Femur (tissue), 1 donor: ENCODE results near the gene MDC1.

ENCODE experiments used
- DNase-seq: peaks from one replicate; pipeline ENCODE4 v3.0.0-alpha.2; 2017

Gene MDC1

DNA sequence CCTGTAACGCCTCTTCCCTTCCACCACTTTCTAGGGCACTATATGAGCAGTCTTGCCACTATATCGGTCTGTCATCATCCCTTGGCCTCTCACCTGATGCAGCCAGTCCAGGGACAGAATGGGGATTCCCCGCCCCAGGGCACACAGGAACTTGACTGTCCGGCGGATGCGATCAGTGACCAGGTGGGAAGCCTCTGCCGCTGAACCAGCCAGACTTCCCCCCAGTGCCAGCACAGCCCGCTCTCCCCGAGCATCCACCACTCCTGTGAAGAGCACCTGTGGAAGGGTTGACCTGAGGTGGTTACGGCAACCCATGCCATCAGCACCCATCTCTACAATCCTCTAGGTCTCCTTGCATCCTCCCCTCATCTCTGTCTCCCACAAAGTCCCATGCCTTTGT lies 14.1 kb downstream of the MDC1 start:
- DNase-seq = no peak

DNA sequence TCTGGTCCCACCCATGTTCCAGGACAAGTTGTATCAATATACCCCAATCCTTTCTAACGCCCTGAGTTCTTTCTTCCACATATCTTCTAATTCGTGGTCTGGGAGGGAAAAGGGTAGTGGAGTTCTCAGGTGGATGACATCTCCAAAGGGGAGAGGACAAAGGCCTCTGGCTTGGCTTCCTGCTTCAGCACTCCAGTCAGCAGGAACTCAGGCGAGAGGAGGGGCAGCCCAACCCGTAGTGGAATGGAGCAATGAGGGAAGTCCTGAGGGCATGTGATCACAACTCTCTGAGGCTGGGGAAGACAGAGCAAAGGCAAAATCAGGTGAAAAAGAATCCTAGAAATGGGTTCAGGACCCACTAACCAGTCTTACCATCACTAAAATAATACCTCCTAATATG lies 16.7 kb downstream of the MDC1 start:
- DNase-seq = no peak

DNA sequence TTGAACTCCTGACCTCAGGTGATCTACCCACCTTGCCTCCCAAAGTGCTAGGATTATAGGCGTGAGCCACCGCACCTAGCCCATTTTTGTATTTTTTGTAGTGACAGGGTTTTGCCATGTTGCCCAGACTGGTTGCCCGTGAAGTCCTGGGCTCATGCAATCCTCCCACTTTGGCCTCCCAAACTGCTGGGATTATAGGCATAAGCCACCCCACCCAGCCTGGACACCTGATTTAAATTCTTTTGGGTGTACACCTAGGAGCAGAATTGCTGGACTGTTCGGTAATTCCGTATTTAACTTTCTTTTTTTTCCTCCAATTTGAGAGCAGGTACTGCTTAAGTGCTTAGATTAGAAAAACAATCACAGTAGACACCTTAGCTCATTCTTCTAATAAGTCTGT lies 20.6 kb downstream of the MDC1 start:
- DNase-seq = no peak

DNA sequence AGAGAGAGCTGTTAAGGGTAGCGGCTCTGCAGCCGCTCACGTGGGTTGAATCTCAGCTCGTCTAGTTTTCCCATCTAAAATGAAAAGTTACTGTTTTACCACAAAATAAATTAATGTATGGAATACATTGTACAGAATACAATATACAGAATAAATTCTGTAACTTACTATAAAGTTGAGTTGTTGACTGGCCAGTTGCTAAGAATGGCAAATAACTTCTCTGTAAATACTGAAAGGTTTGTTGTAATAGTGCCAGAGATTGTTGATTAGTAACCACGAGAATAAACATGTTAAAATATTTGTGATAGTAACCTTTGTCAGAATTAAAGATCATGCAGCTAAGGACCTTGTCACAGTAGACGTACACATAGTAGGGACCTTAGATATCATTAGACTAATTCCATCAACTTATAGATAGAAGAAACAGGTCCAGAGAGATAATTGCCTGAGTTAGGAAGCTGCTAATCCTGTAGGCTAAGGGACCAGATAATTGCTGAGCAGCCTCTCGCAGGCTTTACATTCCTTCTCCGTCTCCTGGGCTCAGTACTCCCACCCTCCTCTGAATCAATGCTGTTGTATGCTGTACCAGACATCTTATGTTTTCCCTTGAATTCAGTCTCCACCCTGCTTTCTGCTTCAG lies 25.8 kb downstream of the MDC1 start:
- no peak for DNase-seq

GRCh38 chr6:30690403-30691207 lies 26.5 kb downstream of the MDC1 start, which contains the start of gene NRM:
TSS of gene NRM (minus strand) at chr6:30690984. CDS start at chr6:30690974, 10 bp downstream.
- peak; percentile 92 for DNase-seq

DNA sequence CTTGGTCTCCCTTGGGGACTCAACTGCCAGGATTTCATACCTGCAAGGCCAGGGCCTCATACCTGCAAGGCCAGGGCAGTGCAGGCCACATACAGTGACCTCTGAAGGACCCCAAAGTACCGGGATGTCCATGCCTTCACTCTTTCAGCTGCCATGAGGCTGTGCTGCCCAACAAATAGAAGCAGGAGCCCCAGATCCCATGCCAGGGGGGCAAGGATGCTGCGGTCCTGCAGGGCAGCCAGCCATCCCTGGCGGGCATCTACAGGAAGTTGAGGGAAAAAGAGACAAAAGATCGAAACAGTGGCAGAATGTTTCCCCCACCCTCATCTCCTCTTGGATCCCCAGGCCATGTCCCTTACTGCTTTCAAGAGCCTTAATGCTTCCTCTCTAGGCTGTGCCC lies 27.1 kb downstream of the MDC1 start:
- DNase-seq = no peak

DNA sequence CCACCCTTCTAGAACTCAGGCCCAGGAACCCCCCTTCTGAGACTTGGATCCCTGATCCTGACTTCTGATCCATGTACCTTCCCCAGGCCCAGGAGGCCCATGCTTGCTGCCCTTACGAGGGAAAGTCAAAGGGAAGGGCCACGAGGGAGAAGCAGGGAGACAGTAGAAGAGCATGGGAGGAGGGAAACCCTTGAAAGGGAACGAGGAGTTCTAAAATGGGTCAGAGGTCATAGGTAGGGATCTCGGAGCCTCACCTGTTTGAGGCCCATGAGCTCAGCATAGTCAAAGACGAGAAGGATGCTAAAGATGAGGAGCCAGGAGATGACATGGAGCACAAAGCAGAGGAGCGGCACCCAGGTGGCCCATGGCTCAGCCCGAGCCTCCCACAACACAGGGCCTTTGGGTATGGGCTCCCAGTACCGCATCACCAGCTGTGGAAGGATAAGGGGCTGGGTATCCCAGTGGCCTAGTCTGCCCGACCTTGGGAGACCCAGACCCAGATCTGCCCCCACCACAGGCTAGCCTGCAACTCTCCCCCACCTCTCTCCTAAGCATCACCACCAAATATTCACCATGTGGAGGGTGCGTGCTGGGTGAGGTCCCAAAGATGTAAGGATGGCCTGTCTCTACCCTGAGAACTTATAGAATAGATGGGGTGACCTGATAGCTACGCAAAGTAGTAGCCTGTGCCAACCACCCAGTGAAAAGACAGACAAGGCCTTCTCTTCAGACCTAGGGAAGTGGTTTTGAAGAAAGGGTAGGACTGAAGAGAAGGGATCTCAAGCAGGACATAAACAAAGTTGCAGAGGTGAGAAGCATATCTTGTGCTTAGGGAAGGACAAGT lies 27.8 kb downstream of the MDC1 start:
- DNase-seq = no peak

- DNase-seq = no peak
Measured at GRCh38 chr6:30688569-30688968, 28.5 kb downstream of the MDC1 start.

GRCh38 chr6:30687659-30688431 lies 29.2 kb downstream of the MDC1 start:
- peak; percentile 67 for DNase-seq

GRCh38 chr6:30686908-30687658 lies 30.0 kb downstream of the MDC1 start:
- DNase-seq = peak; percentile 97

DNA sequence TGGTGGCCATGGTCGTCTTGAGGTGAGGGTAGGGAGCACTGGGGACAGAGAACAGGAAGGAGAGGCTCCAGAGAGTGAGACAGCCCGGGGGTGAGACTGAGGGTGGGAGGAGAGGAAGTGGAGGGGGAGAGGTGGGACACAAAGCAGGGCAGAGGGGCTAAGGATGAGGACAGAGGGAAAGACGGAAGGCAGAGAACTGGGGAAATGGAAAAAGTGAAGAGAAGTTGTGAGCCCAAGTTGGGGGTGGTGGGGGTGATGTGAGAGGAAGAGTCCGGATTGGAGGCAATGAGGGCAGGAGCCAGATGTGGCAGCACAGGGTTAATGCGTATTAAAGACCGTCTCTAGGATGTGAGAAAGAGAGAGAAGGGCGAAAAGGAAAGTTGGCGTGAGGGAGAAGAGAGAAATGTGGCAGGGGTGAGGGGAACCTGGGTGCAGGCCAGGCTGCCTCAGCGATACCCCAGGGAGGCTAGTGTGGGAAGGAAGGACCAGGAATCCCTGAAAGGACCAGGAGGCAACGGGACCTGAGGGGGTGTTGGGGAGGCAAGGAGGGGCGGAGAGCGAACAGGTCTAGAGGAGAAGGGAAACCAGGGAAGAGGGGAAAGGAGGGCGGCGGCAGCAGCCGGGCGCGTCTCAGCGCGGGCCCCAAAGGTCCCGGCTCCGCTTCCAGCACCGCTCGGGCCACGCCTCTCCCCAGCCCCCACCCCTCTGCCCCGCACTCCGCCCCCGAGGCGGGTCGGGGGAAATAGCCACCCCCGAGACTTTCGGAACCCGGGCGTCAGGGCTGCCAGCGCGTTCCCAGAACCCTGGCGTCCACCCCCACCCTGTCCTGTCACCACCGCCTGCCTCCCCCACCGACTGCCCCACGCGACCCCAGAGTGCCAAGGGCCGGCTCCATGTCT lies 30.8 kb downstream of the MDC1 start, which contains the start of gene PPP1R18:
PPP1R18 (minus strand) TSS at position 637 of the 899 bp plus-strand sequence; CDS start at position 10, 627 bp downstream.
- DNase-seq = peak; percentile 90

DNA sequence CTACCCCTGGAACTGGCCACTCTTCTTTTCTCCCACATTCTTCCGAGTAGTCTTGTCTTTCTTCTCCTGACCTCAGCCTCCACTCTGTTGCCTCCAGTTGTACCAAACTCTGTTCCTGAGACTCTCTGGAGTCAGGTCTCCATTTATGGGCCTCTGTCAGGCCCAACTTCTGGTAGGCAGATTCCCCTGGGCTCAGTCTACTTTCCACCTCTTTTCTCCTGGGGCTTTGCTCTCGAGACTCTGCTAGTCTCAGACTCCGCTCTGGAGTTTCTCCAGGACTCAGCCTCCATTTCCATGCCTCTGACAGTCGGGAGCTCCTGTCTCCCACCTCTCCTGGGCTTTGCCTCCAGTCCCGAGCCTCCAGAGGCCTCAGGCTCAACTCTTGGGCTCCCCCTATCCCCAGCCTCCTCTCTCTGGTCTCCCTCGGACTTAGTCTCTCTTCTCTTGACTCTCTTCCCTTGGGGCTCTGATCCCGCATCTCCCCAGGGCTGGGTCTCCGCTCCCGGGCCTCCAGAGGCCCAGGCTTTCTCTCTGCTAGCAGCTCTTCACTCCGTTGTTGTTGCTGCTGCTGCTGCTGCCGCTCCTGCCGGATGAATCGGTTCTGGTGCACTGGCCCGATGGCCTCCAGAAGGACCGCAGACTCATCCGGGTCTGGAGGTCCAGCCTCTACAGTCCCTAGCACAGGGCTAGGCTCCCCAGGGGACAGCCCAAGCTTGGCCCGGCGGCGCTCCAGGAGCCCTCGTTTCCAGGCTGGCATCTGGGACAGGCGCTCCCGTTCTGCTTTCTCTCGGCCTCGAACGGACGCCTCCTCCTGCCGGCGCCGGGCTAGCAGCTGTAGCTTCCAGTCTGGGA lies 31.7 kb downstream of the MDC1 start:
- no peak for DNase-seq

DNA sequence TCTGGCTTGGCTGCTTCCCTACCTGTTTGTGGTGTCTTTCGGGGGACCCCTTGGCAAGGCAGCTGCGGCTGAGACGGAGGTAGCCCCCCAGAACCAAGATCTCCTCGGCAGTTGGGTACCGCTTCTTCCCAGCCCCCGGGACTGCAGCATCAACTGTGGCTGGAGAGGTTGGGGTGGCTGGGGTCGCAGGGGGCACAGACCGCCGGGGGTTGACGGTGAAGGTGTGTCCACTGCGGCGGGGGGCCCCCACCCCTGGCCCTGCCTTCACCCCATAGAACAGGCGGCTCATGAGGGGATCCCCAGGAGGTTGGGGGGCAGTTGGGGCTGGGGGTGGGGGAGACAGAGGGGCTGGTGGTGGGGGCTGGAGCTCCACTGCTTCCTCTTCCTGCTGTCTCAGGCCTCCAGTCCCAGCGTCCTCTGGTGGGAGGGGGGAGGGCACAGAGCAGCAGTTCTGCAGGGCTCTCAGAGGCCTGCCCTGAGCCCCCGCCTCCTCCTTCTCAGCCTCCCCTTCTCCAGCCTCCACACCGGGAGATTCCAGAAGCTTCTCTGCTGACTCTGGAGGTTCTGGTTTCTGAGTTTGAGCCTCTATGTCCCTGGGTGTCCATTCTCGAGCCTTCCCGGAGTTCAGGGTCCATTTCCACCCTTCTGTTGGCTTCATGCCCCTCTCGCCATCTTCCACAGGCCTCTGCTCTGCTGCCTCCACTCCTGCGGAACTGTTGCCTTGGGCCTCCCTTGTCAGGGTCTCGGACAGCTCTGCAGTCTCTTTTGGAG lies 32.5 kb downstream of the MDC1 start:
- DNase-seq = peak; percentile 60

GRCh38 chr6:30683980-30684338 lies 33.1 kb downstream of the MDC1 start:
- DNase-seq = no peak

DNA sequence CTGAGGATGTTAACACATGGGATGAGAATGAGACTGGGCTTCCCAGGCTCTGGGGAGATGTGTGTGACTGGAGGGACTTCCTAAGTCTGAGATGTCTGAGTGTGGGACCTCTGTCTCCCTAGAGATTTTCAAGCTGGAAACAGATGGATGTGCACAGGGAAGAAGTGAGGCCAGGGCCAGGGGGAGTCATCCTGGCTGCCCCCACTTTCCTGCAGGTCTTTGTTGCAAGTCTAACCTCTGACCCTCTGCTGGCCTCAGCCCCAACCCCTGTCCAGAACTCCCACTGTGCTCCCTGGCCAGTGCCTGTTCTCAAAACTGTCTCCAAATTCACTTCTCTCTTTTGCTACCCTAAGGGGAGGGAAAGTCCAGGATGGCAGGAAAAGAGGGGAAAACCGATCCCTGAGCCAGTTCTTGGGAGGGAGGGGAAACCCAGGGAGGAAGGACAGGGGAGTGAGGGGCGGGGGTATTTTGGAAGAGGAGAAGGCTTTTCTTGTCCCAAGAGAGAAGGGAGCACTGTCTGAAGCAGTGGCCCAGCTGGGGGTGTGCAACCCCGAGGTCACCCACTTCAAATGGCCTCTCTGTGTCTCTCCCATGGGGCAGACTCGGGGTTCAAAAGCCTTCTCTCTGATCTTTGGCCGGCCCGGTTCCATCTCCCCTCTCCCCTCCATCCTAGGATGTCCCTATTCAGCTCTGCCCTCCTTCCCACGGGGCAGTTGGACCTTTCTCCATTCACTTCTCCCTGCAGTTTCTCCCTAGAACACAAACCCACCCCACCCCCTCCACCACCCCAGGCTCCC lies 33.7 kb downstream of the MDC1 start:
- DNase-seq = no peak

- DNase-seq = peak; percentile 88
Measured at GRCh38 chr6:30682143-30683117, 34.7 kb downstream of the MDC1 start.

DNA sequence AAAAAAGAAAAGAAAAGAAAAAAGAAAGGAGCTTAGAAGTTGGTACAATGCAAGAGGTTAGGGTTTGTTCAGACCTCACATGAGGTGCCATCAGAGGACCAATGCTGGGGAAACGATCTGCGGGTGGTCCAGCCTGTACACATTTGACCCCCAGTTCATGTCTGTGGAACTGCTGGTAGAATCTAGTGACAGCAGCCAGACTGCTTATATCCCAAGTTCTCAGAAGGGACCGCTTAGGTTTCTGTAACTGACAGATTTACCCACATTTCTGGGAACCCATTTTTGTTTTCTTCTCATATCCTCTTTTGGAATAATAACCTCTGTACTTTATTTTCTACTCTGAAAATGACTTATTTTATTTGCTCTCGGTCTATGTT lies 35.3 kb downstream of the MDC1 start:
- DNase-seq = no peak
